Mucosa of descending colon (tissue), 3 donors: ENCODE results near the gene DUSP18. TPM values are rescaled to one million over a fixed set of nuclear protein-coding genes. Genes with fewer than 3 reads are reported as not detected.

Experiments
- ATAC-seq: fragments of 200-7000 bp; cut with Tn5 transposase; one replicate; pipeline ENCODE4 v1.9.1; 2020; ENCODE audit warnings: mild to moderate bottlenecking, moderate library complexity
- DNase-seq, 3 donors: peaks; one replicate each; pipeline ENCODE4 v3.0.0-alpha.2; 2020
- H3K36me3 ChIP-seq: fragments of 200-600 bp; one replicate; pipeline ENCODE4 v1.8.0; 2021; ENCODE audit warnings: low read depth, mild to moderate bottlenecking
- H3K4me1 ChIP-seq: fragments of 200-600 bp; one replicate; pipeline ENCODE4 v1.8.0; 2021; ENCODE audit warnings: low read depth, mild to moderate bottlenecking
- H3K4me3 ChIP-seq: fragments of 200-600 bp; one replicate; pipeline ENCODE4 v1.8.0; 2021; ENCODE audit warnings: mild to moderate bottlenecking
- H3K9me3 ChIP-seq: fragments of 200-600 bp; one replicate; pipeline ENCODE4 v1.8.0; 2021; ENCODE audit warnings: mild to moderate bottlenecking
- intact Hi-C, 2 donors: fragments of 100-400 bp; cut with DNase I in 1 of 2; cut with micrococcal nuclease in 1 of 2; formaldehyde crosslinking; loops; one replicate each; pipeline versions ENCODE4 v1.11.0 to v1.11.1; 2022; cut with DNase I, micrococcal nuclease
- total RNA-seq, 3 donors: library from RNA; stranded (reverse); fragmentation: NEBNext Ultra II Directional in 2 of 3; extraction: Animal tissue kit (Norgen Biotek cat#: 25700) in 2 of 3; gene quantifications; one replicate each; pipeline versions ENCODE4 v1.2.1 to v1.2.4, GENCODE V29; 2021 to 2023
- TF ChIP-seq, protein P1 (sequence below): fragments of 200-600 bp; IDR thresholded peaks from one replicate; pipeline ENCODE4 v1.8.0; 2022; ENCODE audit warnings: antibody characterized with exemption, mild to moderate bottlenecking
- donor health status: DM: no; HTN: no; CAD: no; lungs with moderate emphysema.
- donor health status: DM: no; HTN: no; CAD: no.
- donor health status: DM: no; HTN: yes; CAD: no.

Gene DUSP18
- total RNA-seq, 3 donors from 2014 or later, result 16.2 to 21.6 (median 16.3) TPM

DNA sequence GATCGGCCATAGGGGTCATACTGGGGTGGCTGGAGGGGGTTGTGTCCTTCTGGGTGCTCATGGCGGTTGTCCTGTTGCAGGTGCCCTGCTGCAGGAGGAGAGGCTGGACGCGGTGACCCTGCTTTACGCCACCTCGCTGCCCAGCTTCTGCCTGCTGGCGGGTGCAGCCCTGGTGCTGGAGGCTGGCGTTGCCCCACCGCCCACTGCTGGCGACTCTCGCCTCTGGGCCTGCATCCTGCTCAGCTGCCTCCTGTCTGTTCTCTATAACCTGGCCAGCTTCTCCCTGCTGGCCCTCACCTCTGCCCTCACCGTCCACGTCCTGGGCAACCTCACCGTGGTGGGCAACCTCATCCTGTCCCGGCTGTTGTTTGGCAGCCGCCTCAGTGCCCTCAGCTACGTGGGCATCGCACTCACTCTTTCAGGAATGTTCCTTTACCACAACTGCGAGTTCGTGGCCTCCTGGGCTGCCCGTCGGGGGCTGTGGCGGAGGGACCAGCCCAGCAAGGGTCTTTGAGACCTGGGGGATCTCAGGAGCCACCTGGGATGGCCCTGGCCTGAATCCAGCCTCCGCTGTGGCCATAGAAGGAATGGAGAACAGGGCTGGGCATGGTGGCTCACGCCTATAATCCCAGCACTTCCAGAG is 21.0 kb downstream of the DUSP18 start:
- peak in 1 of 3 donors; percentile 44 for DNase-seq
- no peak for ATAC-seq
- TF ChIP-seq, protein P1, sequence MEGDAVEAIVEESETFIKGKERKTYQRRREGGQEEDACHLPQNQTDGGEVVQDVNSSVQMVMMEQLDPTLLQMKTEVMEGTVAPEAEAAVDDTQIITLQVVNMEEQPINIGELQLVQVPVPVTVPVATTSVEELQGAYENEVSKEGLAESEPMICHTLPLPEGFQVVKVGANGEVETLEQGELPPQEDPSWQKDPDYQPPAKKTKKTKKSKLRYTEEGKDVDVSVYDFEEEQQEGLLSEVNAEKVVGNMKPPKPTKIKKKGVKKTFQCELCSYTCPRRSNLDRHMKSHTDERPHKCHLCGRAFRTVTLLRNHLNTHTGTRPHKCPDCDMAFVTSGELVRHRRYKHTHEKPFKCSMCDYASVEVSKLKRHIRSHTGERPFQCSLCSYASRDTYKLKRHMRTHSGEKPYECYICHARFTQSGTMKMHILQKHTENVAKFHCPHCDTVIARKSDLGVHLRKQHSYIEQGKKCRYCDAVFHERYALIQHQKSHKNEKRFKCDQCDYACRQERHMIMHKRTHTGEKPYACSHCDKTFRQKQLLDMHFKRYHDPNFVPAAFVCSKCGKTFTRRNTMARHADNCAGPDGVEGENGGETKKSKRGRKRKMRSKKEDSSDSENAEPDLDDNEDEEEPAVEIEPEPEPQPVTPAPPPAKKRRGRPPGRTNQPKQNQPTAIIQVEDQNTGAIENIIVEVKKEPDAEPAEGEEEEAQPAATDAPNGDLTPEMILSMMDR, result no peak
- Histone ChIP-seq H3K4me1 (peaks cover 7% of the 10 kb centered on the region), H3K36me3 (no peaks in the 10 kb centered on the region), H3K9me3 (no peaks in the 10 kb centered on the region), H3K4me3 (no peak overlapping the region)
- intact Hi-C loops, result no loop called here

DNA sequence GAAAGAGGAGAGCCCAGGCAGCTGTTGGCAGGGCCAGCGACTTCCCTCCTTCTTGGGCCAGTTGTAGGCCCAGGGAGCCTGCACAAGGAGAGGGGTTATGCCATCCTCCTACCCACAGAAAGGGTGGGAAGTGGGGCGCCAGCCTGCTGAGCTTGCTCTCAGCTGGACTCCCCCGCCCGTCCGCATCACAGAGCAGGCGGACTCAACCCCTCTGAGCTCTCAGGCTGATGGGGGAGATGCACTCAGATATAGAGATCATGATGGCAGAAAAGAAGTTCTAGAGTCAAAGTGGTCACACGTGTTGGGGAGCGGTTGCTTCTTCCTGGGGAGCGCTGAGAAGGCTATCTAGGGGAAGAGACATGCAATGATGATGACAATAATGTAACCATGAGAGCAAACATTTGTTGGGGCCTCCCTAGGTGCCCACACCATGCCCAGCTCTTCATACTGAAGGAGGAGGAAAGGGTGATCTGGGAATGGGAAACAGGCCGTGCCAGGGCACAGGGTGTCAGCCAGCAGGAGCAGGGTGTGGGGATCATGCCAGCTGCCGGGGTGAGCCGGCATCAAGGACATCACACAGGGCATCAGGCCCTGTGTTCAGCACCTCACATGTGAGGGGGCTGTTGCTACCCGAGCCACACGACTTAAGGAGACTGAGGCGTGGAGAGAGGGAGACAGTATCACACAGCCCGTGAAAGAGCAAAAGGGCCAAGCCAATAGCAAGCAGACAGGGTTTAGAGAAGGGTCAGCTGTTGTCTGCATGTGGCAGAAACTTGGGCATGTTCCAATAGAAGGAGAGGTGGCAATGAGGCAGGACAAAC is 24.4 kb downstream of the DUSP18 start:
- intact Hi-C loops, result no loop called here
- ATAC-seq (no peak), DNase-seq (no peak)
- TF ChIP-seq, protein P1, result no peak
- no peak overlapping the region for H3K4me3 ChIP-seq
- H3K36me3 ChIP-seq, result no peaks in the 10 kb centered on the region
- peaks cover 7% of the 10 kb centered on the region for H3K4me1 ChIP-seq
- no peaks in the 10 kb centered on the region for H3K9me3 ChIP-seq

DNA sequence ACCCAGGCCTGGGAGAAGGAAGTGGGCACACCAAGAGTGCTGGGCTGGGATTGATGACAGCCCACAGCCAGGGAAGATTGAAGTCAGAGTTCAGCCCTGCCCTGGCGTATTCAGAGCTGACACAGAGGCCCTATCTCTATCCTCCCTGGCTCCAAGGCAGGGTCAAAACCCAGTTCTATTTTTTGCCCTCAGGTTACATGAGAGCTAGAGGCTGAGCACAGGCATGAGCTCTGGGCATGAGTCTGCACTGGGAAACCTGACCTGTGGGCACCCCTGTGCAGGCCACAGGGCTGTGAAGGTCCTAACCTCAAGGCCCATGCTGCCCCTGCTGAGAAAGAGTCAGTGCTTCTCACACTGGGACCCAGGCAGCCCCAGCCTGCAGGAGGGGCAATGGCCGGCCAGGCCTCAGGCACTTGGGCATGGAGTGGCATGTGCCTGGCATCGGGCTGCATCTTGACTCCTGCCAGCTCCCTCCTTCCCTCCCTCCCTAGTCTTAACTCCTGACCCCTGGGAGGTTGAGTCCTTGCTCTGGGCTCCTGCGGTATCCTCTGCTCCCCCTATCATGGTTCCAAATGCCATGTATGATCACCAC is 26.7 kb downstream of the DUSP18 start:
- no peaks in the 10 kb centered on the region for H3K9me3 ChIP-seq
- no peak for ATAC-seq
- no peak for DNase-seq
- H3K4me1 ChIP-seq, result peaks cover 17% of the 10 kb centered on the region
- H3K4me3 ChIP-seq, result no peak overlapping the region
- H3K36me3 ChIP-seq, result no peaks in the 10 kb centered on the region
- intact Hi-C loops, result no loop called here
- TF ChIP-seq, protein P1, result no peak

DNA sequence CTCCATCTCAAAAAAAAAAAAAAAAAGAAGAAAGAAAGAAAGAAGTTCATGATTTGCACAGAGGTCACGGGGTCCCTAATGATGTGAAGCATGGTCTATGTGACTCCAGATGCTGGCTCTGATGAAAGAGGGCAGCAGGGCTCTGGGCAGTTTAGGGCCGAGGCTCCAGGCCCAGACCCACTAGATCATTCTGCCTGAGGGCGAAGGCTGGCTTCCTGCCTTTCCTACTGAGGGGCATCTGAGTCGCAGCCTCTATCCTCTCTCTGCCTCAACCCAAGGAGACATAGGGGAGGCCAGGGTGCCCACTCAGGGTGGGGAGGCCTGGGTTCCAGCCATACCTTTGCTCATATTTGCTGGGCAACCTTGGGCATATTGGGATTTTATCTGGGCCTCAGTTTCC is 27.3 kb downstream of the DUSP18 start:
- DNase-seq, result no peak
- H3K9me3 ChIP-seq, result no peaks in the 10 kb centered on the region
- H3K36me3 ChIP-seq, result no peaks in the 10 kb centered on the region
- no peak overlapping the region for H3K4me3 ChIP-seq
- peaks cover 16% of the 10 kb centered on the region for H3K4me1 ChIP-seq
- TF ChIP-seq, protein P1, result no peak
- ATAC-seq, result no peak
- intact Hi-C loops, result no loop called here

DNA sequence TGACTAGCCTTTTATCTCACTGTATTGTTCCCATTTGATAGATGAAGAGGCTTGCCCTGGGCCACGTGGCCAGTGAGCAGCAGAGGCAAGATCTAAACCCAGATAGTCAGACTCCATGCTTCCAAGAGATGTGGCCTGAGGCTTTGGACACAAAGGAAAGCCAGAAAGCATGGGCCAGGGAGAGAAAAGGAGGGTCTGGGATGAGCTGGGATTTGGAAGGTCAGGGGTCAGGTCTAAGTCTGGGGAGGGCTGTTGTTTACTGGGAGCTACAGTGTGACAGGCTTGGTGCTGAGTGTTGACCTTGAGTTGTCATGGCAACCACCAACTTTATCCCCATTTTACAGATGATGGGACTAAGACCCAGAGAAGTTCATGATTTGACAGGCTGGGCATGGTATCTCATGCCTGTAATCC is 30.0 kb downstream of the DUSP18 start:
- intact Hi-C loops, result no loop called here
- DNase-seq (no peak), ATAC-seq (no peak)
- TF ChIP-seq, protein P1, result no peak
- Histone ChIP-seq H3K36me3 (no peaks in the 10 kb centered on the region), H3K4me1 (peaks cover 25% of the 10 kb centered on the region), H3K9me3 (no peaks in the 10 kb centered on the region), H3K4me3 (no peak overlapping the region)
